Right lung (tissue), 5 donors: ENCODE data around the gene SMC6. TPM values are rescaled to one million over a fixed set of nuclear protein-coding genes. Genes with fewer than 3 reads are reported as not detected.

ENCODE experiments used
- DNase-seq, 2 donors: peaks; one replicate each; pipeline ENCODE4 v3.0.0-alpha.2; 2013
- polyA plus RNA-seq, 5 donors: library from polyadenylated mRNA; unstranded; fragments of 120-200 nt; gene quantifications; one replicate each; pipeline versions ENCODE4 v1.2.1 to v1.2.3, GENCODE V29; 2013; ENCODE audit warnings: inconsistent platforms in 1 of 5, low replicate concordance in 1 of 5; ENCODE audit not compliant: insufficient read length in 5 of 5, insufficient read depth in 1 of 5

Gene SMC6
- polyA plus RNA-seq, 5 donors = 34.6 to 68.6 (median 61.3) TPM

DNA sequence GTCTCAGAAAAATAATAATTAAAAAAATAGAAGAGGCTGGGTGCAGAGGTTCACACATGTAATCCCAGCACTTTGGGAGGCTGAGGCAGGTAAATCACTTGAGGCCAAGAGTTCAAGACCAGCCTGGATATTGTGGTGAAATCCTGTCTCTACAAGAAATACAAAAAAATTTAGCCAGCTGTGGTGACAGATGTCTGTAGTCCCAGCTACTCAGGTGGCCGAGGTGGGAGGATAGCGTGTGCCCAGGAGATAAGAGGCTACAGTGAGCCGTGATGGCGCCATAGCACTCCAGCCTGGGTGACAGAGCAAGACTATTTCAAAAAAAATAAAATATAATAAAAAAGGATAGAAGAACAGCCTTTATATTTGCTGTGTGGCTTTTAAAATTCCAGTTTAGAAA, 35.9 kb downstream of the SMC6 start:
- no peak for DNase-seq

DNA sequence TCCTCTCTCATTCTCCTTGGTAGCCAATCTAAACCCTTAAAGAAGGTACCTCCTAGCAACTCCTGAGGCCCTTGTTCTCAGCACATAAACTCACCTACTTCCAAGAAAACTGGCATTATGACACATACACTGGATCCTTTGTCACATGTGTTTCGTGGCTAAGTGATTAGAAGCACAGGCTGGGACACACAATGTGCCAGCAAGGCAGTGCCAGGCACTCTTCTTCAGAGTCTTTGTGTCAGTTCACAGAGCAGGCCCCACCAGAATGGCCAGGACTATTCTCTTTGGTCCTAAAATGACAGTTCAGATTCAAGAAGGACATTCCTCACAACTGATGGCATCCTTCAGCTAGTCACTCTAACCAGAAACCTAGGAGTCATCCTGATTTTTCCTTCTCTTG, 40.3 kb downstream of the SMC6 start:
- no peak for DNase-seq

DNA sequence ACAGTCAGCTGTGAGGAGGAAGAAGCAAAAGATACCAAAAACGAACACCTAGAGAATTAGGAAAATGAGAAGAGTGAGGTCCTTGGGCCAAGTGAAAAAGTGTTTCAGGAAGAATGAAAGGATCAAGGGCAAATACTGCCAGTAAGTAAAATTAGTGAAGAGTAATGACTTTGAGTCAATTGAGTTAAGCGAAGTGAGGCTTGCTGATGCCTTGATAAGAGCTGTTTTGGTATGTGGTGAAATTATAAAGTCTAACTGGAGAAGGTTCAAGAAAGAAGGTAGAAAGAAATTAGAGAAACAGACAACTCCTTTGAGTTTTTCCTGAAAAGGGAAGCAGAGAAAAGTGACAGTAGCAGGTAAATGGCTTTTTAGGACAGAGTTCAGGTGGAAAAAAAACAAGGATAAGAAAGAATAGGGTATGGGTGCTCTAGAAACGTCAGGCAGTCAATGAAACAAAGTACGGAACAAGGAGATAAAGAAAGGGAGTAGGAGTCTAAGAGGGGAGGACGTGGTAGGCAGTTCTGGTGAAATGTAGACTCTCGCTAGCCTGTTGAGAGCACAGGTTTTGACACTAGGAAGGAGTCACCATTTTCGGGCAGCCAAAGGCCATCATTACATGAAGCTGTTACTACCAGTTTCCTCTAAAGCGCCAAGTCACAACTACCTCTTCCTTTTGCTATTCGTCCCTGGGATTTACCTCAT, 42.9 kb downstream of the SMC6 start:
- DNase-seq = no peak

DNA sequence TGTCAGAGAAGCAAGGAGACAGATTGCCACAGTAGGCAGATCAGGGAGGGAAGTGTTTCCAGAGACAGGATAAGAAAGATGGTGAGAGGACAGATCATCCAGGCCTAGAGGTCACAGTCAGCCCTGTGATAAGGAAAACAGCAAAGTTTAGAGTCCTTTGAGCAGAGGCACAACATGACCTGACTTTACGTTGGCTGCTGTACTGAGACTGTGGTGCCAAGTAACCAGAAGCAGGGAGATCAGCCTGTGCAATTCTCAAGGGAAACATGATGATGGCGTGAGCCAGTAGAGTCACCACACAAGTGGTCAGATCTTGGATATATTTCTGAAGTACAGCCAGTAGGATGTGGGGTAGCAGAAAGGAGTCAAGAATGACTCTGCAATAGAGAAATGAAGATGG, 43.7 kb downstream of the SMC6 start:
- no peak for DNase-seq

DNA sequence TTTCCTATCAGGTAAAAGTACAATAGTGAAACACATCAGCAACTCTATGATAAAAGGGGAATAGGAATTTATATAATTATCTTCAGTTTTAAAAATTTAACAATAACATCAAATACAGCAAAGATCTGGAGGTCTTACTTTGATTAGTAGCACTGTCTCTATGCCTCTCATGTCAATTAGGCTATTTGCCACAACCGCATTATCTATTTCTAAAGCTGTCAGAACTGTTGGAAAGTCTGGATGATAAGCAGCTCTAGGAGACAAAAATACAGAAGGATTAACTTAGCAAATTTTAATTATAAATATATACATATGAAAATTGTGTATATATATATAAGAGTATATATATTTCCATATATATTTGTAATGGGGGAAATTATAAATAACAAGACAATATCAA, 45.1 kb downstream of the SMC6 start:
- DNase-seq = no peak

DNA sequence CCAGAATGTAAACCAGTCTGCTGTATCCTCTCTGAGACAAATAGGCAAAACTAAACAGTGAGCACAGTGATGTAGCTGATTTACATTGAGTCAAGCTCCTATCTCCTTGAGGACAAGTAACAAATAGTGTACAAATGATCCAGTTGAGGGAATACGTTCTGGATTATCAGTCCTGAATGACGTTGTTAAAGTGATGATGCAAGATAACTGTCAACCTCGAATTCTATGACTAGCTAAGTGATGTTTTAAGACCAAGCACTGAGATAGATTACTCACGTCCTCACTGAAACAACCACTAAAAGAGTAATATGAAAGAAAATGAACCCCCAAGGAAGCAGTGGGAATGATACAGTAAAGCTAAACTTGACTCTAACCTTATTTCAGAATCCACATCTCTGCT, 46.8 kb downstream of the SMC6 start:
- DNase-seq = no peak

DNA sequence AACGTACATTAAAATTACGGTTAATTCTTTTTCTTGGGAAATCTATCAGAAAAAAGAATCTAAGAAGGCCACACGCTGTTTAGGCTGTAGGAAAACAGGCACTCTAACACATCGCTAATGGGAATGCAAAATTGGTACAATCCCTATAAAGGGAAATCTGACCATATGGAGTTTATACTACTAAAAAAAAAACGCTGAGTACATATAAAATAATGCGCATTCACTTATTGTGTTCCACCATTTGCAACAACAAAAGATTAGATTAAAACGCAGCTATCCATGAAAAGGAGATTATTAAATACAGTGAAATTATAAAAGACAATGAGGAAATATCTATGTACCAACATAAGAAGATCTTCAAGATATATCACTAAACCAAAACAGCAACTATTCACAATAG, 62.8 kb downstream of the SMC6 start:
- DNase-seq = no peak

DNA sequence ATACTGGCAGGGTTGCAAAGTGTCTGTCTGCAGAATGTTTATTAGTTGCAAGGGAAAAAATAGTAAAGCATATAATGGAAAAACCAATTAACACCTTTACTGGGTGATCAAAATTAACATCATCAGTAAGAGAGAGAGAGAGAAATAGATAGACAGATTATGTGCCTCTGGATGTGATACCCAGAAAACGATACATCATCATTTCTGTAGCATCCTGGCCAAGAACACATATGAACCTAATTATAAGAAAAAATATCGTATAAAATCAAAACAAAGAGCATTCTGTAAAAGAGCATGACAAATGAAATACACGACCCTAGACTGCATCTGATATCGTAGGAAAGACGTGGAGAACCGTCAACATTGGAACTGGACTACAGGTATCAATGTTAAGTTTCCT, 64.6 kb downstream of the SMC6 start:
- no peak for DNase-seq

DNA sequence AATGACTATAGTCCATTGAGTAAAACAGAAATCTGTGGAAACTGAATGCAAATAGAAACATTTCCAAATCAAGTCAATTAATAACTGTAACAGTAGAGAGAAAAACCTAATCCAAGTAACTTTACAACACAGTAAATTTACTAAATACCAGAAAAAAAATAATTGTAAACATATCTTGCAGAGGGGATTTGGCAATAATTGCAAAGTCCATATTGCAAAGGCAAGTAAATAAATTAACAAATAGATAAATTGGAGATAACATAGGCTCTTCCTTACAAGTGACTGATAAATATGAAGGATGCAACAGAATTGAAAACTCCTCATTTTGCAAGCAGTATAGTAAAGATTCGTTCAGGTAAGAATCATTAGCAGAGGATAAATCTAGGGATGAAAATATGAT, 65.0 kb downstream of the SMC6 start:
- no peak for DNase-seq

DNA sequence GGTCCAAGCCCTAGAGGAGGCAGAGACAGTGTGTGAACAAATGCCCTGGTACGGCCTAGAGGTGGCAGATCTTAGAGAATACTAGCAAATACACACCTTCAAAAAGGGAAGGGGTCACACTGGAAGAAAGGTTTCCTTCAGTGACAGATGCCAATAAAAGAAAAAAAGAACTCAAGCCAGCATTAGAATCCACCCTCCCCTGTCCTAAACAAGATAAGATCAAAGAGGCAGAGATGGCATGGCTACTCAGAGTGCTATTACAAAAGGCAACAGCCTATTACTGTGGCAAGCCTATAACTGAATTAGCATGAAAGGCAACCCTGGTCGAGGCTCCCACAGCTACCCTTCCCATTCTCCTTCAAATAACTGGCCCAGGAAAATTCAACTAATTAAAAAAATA, 69.6 kb downstream of the SMC6 start:
- DNase-seq = no peak

DNA sequence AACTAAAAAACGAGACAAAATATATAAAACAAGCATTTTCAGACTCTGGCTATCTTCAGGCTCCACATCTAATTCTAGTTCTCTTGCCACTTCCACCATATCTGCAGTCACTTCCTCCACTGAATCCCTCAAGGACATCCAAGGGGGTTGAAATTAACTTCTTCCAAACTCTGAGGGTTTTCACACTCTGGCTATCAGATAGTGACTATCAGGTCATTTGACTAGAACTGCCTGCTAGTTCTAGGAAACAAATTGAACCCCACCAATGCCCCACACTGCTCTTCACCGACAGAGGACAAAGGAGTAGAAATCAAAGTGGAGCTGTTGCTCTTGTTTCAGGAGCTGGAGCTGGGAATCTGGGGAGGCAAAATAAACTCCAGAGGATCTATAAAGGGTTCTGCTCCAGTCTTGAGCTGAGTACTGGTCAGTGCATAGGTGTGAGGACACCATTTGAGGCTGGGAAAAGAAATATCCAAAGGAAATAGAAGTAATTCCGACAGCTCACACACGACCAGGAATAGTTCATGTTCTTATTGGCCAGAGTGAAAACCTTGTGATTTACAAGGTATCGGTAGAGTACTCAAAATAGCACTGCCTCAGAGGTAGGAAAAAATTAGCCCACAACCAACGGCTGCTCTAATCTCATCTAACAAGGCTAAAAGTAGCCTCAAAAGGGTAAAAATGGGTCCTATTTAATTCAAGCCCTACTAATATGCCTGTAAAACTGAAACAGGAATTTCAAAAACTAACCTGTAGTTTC, 71.3 kb downstream of the SMC6 start:
- DNase-seq = no peak

DNA sequence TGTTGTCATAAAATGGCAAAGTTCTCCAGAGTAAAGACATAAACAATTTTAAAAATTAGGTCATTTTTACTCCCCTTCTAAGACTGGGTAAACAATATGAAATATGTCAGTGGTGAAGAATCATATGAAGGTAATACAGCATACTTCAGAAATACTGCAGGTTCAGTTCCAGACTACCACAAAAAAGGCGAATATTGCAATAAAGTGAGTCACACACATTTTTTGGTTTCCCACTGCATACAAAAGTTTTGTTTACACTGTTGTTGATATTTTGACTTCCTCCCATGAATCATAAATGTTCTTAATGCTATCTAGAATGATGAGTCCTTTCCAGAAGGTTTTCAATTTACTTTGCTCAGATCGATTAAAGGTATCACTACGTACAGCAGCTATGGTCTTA, 73.5 kb downstream of the SMC6 start:
- no peak for DNase-seq

DNA sequence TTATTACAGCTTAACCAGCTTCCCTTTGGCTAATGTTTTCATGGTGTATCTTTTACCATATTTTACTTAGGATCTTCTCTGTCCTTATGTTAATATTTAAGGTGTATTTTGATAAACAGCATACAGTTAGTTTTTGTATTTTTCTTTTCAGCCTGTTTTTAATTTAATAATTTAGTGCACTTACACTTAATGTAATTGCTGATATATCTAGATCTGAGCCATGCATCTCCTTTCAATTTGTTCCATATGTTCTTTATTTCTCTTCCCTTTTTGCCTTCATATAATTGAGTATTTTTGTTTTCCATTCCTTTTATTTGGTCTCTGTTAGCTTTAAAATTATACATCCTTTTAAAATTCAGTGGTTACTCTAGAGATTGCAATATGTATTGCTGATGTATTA, 78.8 kb downstream of the SMC6 start:
- no peak for DNase-seq

DNA sequence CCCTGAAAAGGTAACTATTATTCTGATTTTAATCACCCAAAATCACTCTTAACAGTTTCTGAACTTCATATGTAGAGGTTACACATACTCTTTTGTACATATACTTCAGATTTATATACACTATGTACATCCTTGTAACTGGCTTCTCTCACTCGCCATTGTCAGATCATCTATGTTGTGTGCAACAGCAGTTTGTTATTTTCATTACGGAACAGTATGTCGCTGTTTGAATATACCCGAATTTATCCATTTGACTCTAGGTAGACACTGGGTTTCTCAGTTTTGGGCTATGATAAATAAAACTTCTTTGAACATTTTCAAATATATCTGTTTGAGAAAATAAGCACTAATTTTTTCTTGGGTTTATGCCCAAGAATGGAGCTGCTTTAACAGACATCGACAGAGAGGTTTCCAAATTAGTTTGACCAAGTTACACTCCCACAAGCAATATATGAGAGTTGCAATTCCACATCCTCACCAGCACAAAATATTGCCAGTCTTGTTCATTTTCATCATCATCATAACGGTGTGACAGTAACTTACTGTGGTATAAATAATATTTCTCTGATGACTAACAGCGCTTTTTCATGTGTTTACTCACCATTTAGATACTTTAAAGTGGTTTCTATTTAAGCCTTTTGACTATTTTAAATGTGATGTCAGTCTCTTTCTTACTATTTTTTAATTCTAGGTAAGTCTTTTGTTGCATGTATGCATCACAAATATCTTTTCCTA, 80.9 kb downstream of the SMC6 start:
- DNase-seq = no peak

DNA sequence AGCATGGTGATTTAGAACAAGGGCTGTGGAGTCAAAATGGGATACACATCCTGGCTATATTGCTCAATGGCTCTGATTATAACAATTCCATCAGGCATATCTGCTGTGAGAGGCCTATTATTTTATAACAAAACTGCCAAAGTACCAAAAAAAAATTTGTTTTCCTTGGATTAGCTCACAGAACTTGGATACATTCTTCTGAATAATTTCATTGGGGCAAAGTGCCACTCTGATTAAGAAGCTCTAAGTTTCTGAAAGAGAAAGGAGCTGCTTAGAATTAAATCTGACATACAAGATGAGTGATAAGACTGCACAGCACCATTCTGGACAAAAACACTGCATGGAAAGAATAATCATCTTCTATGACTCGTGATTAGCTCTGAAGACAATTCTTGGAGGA, 85.7 kb downstream of the SMC6 start:
- no peak for DNase-seq

DNA sequence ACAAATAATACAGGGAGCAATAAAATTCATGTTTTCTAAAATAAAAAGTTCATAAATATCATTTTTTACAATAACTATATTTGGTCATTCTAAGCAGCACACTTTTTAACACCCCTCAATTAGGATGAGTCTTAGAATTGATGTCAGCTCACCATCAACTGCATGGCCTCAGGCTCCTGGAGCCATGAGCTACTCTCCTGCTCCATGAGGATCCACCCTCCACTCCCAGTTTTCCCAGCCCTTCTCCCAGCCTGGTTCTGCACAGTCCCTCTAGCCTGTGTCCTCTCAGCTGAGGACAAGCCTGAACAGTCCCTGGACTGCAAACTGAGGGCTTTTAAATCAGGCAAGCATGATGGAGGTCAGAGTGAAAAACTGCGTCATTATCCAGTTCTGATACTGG, 89.1 kb downstream of the SMC6 start:
- no peak for DNase-seq

DNA sequence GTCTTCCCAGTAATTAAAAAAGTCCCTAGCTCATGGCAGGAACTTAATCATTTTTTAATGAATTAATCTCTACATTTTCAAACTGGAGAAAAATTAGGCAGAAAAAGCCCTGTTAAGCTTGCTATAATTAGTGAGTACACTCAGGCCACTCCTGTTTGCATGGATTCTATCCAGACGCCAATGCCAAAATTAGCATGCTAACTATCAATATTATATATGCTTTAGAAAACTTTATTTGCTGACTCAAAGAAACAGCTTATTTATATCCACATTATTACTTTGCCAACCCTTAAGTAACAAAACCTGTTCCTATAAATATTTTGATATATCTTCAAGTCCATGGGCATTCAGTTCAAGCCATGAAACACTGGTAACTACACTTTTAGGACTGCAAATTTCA, 90.9 kb downstream of the SMC6 start:
- DNase-seq = no peak

DNA sequence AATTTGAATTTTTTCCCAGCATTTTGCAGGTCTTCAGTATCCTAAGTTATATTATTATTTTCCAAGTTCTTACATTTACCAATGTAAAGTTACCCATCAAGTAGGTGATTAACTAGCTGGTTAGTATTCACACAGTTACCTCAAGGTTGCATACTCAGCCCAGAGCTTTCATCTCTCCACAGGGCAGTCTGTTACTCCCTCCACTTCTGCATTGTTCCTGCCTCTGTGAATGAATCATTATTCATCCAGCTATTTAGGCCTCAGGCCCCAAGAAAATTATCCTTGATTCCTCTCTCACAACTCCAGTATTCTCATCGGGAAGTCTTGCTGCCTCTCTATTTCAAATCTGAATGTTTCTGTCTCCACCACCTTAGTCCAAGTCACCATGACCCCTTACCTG, 92.2 kb downstream of the SMC6 start:
- no peak for DNase-seq

DNA sequence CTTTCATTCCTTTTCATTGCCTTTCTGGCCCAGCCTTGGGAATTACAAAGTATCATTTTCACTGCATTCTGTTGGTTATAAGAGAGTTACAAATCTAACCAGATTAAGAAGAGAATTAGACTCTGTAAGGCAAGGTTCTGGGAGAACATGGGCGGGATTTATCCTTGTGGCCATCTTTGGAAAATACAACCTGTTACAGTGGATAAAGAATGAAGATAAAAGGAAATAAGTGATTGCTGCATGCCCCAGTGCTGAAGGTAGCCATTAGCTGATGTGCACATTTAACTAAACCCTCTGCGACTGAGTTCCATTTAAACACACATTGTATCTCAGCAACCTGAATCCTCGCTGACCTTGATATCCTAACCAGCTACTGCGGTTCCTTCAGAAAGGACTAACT, 93.4 kb downstream of the SMC6 start:
- DNase-seq = no peak

DNA sequence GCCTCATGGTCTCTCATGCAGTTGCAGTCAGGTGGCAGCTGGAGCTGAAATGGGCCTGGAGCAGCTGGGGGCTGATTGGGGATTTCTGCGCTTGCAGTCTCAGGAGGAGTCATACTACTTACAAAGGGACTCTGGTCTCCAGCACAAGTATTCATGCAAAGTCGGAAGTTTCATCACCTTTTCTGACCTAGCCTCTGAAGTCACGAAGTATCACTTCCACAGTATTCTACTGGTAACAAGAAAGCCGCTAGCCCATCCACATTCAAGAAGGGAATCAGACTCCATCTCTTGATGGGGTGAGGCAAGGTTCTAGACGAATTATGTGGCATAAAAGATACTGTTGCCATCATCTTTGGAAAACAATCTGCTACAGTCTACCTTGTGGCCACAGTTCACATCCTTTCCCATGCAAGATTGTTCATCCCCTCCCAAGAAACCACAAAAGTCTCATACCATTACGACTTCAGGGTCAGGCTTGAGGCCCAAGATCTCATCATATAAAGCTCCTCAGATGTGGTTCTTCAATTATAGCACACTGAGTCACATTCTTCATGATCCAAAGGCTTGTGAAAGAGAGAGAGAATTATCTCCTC, 95.3 kb downstream of the SMC6 start:
- no peak for DNase-seq

DNA sequence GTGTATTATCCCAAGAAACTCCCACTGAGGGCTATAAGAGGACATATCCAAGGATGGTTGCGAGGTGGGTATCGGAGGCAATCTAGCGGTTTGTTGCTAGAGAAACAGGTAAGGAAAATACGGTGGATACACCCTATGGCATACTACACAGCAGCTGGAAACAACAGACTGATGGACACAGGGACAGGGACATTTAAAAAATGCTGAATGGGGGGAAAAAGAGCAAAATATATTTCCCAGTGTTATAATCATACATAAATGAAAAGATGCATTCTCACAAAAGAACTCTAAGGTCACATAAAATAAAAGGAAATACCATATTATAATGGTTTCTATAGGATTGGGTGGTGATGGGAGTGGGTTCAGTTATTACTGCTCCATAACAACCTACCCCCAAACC, 95.9 kb downstream of the SMC6 start:
- DNase-seq = no peak

DNA sequence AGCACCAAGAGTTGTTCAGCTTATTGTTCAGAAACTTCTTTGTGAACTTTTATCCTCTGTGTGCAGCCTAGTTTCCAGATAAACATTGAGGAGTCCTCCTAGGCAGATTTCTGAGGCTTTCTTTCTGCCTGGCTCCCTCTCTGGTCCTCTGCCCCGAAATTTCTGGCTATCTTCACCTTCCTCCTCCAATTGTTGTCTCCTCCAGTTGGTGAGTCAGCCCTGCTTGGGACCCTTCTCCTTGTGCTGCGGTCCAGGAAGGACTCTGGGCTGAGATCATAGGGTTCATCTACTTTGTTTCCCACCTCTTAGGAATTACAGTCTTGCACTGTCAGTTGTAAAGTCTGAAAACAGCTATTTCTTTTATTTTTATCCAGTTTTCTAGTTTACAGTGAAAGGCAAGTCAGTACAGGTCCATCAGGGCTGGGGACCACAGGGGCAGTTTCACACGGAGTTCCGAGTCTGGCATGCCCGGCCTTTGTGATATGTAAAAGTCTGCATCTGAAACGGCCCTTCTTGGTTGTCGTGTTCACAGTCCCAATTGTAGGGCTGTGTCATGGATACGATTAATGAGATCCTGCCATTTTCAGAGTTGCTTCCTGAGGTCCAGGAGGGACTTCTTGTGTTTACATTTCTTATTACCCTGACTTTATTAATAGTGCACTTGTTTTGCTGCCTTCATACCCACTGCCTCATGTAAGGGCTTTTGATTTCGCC, 100.8 kb downstream of the SMC6 start:
- DNase-seq = no peak
